Inferior parietal cortex (tissue), 1 donor: ENCODE data around the gene UBE2L5.
"Not testable (repeated sequence)": the region's sequence is repeated elsewhere in the genome, so short reads cannot be mapped to it uniquely, and the experiment has no call there.

Source experiments
- DNase-seq: peaks from one replicate; pipeline ENCODE4 v3.0.0-alpha.2; 2016; ENCODE audit errors: extremely low spot score

UBE2L5 gene

DNA sequence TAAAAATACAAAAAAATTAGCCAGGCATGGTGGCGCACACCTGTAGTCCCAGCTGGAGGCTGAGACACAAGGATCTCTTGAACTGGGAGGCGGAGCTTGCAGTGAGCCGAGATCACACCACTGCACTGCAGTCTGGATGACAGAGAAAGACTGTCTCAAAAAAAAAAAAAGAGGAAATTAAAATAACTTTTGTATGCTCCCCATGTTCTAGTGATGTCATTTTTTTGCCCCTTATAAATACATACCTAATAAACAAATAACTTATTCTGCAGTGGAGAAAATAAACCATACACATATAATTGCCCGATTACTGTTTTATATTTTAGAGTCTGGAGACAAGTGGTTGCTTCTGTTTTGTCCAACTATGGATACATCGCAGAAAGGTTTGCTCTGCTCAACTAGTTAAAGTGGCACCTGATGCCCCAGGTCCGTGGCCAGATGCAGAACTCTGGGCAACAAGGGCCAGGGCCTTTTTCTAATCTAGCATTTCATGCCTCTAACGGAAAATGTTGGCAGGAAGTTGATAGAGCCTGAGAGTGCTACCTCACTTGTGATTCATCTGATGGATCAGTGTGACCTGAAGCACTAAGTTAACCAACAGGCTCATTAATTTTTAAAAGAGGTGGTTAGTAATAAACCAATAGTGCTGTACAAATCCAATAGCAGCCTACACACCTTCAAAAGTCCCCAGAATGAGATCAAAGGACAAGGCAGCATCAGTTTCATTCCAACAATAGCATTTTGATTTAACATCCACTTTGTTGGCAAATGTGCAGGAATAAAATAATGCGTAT lies 18.8 kb downstream of the UBE2L5 start:
- no peak for DNase-seq

DNA sequence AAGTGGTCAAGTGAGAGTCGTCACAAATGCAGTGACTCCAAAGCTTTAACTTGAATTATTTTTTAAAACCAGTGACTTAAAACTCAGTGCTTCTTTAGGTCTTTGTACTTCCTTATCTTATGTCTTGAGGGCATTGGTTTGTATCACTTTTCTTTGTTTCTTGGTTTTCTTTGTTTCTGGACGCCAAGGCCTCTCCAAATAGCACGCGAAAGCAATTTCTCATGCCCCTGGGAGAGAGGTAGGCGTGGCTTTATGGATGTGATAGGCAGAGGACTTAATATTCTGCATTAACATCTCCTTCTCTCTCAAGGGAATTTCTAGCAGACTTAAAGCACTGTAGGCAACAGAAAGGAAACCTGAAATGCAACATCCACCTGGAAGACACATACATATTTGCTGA lies 20.6 kb downstream of the UBE2L5 start:
- no peak for DNase-seq

DNA sequence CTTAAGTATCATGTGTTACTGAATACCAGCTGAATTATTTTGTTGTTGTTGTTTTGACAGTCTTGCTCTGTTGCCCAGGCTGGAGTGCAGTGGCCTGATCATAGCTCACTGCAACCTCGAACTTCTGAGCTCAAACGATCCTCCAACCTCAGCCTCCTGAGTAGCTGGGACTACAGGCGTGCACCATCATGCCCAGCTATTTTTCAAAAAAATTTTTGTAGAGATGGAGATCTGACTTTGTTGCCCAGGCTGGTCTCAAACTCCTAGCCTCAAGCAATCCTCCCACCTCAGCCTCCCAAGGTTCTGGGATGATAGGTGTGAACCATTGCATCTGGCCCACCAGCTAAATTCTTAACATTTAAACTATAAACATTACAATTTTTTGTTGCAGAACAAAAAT lies 21.2 kb downstream of the UBE2L5 start:
- DNase-seq, result not testable (repeated sequence)

DNA sequence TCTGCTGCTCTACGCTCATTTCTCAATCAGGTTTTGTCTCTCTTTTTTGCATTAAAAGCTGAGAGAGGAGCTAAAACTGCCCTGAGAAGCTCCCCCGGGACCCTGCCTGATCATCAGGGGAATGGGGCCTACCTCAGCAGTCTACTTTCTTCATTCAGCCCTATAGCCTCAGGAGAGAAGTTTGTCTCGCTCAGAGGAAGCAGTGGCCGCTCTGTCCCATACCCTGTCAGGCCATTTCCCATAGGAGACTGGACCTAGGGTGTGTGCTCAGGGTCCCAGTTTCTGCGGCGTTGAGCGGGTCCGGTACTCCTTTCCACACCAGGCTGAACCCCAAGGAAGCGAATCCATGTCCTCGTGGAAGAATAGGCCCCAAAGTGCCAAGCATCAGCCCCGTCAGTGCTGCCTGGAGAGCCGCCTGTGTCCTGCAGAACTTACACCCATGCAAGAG lies 21.7 kb downstream of the UBE2L5 start:
- no peak for DNase-seq

DNA sequence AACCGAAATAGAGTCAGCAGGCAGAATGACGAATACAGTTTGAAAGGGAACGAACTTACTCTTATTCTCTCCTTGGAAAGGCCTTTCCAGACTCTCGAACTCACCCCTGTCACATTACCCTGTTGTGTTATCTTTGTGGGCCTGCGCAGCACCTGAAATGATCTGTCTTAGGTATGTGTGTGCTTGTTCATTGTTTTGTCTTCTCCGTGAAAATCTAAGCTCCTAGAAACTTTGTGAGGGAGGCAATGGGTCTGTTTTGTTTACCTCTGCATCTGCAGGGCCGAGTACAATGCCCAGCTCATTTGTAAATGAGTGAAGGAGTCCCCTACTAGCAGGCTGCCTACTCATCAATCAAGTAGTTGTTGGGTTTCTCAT lies 23.8 kb downstream of the UBE2L5 start:
- no peak for DNase-seq

DNA sequence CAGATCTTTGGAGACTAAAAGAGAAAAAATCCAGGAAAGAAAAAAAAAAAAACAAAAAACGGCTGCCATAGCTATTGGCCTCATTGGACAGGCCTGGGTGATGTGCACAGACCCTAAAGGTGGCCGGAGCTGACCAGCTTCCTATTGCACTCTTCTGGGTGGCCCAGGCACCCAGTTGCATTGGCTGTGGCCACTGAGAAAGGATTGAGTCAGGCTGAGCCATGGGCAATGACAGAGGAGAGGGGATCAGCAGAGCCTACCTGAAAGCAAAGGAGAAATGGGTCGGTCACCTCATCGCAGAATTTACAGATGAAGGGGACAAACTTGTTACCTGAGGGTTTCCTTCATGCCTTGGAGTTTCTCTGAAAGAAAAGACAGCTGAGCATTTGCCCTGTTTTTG lies 26.1 kb downstream of the UBE2L5 start:
- no peak for DNase-seq

DNA sequence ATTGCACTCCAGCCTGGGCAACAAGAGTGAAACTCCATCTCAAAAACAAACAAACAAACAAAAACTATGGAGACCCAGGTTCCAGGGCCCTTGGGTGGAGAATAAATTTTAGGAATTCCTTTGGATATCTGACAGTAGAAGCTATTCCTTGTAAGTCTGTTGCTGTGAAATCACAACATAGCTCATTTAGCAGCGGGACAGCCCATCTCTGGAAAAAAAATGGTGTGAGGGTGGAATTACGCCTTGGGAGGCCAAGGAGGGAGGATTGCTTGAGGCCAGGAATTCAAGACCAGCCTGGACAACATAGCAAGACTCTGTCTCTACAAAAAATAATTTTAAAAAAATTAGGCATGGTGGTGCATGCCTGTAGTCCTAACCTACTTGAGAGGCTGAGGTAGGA lies 27.8 kb downstream of the UBE2L5 start:
- DNase-seq, result no peak

DNA sequence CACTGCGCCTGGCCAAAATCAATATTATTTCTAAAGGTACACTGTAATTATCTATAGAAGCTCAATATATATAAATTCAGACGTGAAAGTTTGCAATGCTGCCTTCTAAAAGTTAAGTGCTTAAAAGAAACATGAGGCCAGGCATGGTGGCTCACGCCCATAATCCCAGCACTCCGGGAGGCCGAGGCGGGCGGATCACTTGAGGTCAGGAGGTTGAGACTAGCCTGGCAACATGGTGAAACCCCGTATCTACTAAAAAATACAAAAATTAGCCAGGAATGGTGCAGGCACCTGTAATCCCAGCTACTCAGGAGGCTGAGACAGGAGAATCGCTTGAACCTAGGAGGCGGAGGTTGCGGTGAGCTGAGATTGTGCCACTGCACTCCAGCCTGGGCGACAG lies 29.2 kb downstream of the UBE2L5 start:
- not testable (repeated sequence) for DNase-seq

DNA sequence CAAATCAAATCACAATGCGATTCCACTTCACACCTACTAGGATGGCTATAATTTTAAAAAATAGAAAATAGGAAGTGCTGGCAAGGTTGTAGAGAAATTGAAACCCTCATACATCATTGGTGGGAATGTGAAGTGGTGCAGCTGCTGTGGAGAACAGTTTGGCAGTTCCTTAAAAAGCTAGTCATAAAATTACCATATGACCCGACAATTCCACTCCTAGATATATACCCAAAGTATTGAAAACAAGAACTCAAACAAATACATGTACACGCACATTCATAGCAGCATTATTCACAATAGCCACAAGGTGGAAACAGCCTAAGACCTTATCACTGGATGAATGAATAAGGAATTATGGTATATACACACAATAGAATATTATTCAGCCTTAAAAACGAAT lies 31.4 kb downstream of the UBE2L5 start:
- DNase-seq, result no peak

DNA sequence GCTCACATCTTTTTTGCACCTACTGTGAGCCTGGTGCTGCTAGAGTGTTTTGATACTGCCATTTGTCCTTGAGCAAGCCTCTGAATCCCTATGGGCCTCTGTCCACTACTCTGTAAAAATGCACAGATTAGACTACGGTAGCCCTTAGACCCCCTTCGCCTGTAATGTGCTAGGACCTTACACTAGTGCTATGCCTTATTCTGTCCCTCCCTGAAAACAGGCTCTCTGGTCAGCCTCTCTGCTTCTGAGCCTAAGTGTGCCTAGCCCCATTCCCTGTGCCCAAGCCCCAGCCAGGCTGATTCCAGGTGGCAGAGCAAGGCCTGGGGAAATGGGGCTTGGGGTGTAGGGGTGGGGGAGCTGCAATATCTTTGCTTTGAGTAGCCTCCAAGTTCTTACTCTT lies 32.7 kb downstream of the UBE2L5 start:
- DNase-seq, result no peak

DNA sequence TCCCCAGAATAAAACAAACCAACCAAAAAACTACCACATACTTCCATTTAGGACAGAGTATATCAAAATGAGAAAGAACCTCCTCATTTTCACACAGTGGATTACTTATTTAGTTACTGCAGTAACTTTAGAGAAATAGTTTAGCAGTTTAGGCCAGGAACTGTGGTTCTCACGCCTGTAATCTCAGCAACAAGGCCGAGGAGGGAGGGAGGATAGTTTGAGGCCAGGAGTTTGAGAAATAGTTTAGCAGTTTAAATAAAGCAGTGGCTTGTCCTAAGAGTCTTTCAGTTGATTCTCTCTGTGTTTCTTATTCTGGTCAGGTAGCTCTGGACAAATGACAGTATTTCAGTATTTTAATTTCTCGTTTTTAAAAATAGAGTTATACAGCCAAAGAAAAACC lies 34.0 kb downstream of the UBE2L5 start:
- no peak for DNase-seq

DNA sequence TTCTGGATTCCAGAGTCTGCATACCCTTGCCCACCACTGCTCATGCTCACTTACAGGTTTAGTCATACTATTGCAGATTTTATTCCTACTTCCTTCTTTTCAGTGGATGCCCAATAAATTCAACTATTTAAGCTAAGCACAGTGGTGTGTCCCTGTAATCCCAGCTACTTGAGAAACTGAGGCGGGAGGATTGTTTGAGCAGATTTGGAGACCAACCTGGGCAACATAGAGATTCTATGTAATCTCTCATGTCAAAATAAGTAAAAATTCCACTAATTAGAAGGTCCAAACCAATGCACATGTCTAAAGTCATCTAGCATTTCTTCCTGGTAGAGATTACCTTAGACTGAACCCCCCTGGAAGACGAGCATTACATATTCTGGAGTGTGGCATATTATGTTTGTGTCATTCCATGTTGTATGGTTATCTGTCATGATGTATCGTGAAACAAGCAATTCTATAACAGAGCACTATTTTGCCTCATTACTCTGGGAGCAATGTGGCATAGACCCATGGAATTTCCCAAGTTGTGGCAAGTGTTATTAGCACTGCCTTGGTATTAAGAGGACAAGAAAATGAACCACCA lies 35.1 kb downstream of the UBE2L5 start:
- no peak for DNase-seq

DNA sequence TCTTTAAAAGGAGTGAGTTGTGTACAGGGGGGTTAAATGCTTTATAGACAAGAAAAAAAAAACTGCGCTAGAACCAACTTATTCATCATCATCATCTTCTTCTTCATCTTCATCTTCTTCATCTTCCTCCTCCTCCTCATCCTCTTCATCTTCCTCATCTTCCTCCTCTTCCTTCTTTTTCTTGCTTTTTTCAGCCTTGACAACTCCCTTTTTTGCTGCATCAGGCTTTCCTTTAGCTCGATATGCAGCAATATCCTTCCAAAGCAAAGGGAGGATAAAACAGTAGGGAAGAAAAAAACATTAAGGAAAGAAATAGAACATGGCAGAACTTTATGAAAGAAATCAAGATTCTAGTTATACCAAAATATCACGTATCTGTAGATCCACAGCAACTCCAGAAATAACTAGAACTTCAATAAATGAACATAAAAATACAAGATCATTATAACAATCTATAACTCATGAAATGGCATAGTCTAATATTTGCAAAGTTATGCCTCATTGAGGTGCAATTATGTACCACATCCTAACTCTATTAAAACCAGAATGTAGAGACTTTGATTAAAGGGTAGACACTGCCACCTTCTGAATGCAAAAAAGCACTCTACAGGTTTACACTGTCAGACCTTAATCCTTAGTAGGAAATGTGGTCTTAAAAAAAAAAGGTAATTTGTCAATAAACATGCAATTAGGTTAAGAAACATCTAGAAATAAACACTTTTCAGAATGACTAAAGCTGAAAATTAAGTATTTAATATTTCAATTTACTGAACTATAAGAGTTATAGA lies 39.2 kb downstream of the UBE2L5 start:
- peak; percentile 68 for DNase-seq

DNA sequence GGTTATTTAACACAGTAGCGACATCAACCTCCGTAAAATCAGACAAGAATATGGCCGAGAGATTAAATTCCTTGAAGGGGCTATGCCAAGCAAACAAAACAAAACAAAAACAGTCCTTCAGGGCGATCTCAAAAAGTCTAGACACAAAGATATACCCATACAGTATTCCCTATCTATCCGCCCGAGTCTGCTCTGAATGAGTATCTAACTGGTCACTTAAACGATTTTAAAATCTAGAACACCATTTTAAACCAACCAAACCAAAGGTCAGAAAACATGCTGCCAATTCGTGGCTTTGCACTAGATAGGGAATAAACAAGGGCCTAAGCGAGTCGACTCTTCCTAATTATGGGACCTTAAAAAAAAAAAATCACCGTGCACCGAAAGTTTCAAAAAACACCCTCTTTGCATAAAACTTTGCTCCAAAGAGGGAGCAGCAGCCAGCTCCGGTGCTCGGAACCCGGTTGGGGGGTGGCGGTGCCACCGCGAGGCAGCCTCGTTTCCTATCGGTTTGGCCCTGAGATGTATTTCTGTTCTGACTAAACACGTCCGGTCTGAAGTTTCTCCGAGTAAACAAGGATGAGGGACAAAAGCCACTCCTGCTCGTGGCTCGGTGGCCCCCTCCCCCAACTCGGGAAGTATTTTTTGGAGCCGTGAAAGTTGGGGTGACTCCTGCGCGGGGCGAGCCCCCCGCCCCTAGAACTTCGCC lies 41.6 kb downstream of the UBE2L5 start:
- peak; percentile 57 for DNase-seq

DNA sequence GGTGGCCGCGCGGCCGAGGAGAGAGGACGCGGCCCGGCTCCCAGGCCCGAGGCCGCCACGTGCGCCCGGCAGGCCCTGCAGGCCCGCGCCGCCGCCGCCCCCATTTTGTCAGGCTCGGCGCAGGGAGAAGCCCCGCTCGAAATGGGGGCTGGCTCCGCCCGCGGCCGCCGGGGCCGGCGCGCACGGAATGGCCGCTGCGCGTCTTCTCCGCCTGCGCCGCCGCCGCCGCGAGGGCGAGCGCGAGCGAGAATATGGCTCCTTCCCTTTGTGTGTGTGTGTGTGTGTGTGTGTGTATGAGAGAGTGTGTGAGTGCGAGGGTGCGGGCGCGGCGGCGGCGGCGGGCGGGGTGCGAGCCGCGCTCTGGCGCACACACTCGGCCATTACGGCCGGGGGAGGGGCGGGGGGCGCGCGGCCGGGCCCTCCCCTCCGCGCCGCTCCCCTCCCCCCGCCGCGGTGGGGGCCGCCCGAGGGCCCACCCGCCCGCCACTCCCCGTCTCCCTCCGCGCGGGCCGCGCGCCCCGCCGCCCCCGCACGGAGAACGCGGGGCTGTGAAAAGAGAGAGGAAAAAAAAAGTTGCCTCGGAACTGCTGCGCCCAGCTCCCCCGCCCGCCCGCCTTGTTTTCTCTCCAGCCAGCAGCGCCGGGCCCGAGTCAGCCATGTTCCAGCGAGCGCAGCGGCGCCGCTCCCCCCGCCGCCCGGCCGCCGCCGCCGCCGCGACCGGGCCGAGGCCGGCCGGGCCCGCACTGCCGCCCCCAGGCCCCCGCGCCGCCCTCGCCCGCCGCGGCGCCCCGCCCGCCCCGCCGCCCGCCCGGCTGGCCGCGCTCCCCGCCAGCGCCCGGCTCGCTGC lies 42.4 kb downstream of the UBE2L5 start:
- DNase-seq, result peak; percentile 55

DNA sequence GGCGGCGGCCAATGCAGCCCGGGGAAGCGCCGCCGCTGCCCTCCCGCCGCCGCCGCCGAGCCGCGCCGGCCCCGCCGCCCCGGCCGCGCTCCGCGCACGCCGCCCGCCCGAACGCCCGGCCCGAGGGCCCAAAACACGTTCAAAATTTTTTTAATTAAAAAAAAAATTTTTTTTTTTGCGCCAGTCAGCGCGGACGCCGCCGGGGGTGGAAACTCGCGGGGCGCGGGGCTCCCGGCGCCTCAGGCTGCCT lies 43.0 kb downstream of the UBE2L5 start:
- no peak for DNase-seq

DNA sequence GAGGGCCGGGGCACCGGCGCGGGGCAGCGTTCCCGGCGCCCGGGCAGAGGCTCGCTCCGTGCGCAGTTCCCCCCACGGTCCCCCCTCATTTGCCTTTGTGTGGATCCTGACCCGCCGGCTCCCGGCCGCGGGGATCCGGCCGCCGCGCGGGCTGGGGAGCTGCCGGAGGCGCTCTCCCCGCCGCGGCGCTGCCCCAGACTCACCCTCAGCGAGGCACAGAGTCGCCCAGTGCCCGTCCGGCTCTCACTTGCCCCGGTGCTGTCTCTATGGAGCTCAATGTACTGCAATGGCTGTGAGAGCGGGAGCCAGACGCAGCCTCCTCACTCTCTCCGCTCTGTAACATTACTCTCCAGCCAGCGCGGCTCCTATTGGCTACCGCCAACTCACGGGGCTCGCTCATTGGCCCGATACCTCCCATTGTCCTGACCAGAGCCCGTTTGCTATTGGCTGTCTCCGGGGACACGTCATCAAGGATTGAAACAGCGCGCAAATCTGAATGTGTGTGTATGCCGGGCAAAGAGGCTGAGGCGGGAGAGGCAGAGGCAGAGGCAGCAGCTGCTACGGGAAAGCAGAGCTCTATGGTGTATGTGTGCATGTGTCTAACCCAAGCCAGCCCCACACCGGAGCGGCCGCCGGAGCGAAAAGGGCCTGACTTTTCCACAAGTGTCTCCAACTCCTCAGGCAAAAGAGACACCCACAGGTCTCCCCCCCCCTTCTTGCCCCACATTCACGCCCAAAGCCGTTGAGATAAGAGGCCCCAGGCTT lies 43.5 kb downstream of the UBE2L5 start, which contains the start of gene HMGB1:
TSS of gene HMGB1 (minus strand) at position 344 of the 765 bp plus-strand sequence. CDS start 2,256 bp downstream, outside the sequence.
- DNase-seq, result peak; percentile 99

DNA sequence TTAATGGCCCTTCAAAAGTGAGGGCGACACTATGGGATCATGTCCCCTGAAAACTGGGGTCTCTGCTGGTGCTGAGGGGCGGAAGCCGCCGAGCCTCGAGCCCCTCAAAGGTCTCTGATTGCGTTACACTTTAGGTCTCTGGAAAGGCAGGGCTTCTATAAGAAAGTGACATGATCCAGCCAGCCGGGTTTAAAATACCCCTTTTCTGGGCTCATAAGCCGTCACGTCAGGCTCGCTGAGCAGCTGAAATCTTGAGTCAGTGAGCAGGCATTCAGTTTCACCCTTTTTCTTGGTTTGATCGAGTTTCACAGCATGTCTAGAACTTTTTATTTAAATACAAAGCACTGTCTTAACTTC lies 44.0 kb downstream of the UBE2L5 start:
- DNase-seq, result no peak

DNA sequence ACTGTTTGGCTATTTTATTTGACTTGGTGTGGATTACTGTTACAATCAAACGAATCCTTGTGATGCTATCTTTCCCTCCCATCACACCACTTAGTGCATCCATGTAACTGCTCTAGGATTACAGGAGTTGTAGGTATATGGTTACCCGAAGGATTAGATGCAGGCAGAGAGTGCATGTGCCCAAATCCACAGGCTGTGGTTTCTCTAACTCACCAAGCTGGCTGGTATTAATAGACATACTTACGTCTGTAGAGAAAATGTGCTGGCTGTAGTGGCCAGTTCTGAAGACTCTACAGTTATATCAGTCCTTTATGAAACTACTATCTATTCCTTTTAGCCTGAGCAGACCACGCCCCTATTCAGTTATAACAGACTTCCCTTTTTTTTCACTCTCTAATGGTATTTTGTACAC lies 44.6 kb downstream of the UBE2L5 start:
- no peak for DNase-seq

DNA sequence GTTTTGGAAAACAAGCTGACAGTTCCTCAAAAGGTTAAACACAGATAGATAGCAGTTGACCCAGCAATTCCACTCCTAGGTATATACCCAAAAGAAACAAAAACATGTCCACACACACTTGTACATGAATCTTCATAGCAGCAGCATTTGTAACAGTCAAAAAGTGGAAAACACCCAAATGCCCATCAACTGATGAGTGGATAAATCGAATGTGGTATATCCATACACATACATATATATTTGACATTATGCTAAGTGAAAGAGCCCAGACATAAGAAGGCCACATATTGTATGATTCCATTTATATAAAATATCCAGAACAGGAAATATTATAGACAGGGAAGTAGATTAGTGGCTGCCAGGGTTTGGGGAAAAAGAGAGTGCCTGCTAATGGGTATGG lies 51.4 kb downstream of the UBE2L5 start:
- no peak for DNase-seq
